ENCODE data around the gene RALGAPB. TPM values are rescaled to one million over a fixed set of nuclear protein-coding genes. Genes with fewer than 3 reads are reported as not detected.
A peak's percentile ranks its signal among the peaks of the same experiment; 100 is the strongest.

The RALGAPB gene
- total and polyA plus RNA-seq, 2 of the 13 experiments (the other 11 are each of a cell fraction or from before 2014, with no cell fraction given) = 17.6 to 30.6 TPM

DNA sequence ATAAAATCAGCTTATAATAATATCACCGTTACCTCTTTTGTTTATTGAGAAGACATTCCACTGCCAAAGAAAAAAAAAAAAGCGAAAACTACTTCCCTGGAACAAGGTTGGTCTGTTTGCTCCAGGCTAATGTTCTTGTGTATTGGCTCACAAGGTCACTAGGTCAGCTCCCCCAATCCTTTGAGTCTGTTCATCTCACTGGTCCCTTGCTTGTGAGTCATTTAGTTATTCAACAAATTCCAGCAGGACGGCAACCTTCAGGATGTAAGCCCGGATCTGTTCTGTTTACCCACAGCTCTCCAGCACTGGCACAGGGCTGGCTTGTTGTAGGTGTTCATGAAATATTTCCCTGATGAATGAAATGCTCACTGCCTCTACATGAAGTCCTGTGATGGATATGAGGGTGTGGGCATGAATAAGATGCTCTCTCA lies 132.2 kb downstream of the RALGAPB start (continued):
- TF ChIP-seq, protein P1, sequence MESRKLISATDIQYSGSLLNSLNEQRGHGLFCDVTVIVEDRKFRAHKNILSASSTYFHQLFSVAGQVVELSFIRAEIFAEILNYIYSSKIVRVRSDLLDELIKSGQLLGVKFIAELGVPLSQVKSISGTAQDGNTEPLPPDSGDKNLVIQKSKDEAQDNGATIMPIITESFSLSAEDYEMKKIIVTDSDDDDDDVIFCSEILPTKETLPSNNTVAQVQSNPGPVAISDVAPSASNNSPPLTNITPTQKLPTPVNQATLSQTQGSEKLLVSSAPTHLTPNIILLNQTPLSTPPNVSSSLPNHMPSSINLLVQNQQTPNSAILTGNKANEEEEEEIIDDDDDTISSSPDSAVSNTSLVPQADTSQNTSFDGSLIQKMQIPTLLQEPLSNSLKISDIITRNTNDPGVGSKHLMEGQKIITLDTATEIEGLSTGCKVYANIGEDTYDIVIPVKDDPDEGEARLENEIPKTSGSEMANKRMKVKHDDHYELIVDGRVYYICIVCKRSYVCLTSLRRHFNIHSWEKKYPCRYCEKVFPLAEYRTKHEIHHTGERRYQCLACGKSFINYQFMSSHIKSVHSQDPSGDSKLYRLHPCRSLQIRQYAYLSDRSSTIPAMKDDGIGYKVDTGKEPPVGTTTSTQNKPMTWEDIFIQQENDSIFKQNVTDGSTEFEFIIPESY (CRISPR knock-in tag; IDR thresholded peaks at IDR 0.05) = peak; percentile 71; the same call in 1 of the 2 replicates
- TF ChIP-seq ZNF773 (CRISPR knock-in tag; IDR thresholded peaks at IDR 0.05; ENCODE audit: borderline replicate concordance) = no peak
- TF ChIP-seq YY1 (IDR thresholded peaks at IDR 0.05; ENCODE audit: insufficient read depth, insufficient replicate concordance, low read depth, low read length) = no peak
- TF ChIP-seq GATA4 (IDR thresholded peaks at IDR 0.05; ENCODE audit: borderline replicate concordance, low read depth) = peak; percentile 43; the same call in 1 of the 2 replicates
- 0 out of 2 replicates have a peak, but pooled peaks have one; percentile 10 for TF ChIP-seq ELF4 (CRISPR knock-in tag; IDR thresholded peaks at IDR 0.05; ENCODE audit: borderline replicate concordance)
- no peak for TF ChIP-seq U2AF2 (IDR thresholded peaks at IDR 0.05; ENCODE audit: low read depth, low read length)
- no peak; the same call in 1 of the 2 replicates for TF ChIP-seq CREB1 (IDR thresholded peaks at IDR 0.05)
- peak; percentile 80 for TF ChIP-seq CREB1 (CRISPR knock-in tag; IDR thresholded peaks at IDR 0.05)
- TF ChIP-seq SALL1 (CRISPR knock-in tag; IDR thresholded peaks at IDR 0.05) = peak; percentile 97
- TF ChIP-seq ZNF781 (CRISPR knock-in tag; IDR thresholded peaks at IDR 0.05; ENCODE audit: borderline replicate concordance, not compliant biosample characterization) = peak; percentile 78
- peak; percentile 76; the same call in 1 of the 2 replicates for TF ChIP-seq ZNF644 (CRISPR knock-in tag; IDR thresholded peaks at IDR 0.05; ENCODE audit: low read depth)
- TF ChIP-seq, protein P2, sequence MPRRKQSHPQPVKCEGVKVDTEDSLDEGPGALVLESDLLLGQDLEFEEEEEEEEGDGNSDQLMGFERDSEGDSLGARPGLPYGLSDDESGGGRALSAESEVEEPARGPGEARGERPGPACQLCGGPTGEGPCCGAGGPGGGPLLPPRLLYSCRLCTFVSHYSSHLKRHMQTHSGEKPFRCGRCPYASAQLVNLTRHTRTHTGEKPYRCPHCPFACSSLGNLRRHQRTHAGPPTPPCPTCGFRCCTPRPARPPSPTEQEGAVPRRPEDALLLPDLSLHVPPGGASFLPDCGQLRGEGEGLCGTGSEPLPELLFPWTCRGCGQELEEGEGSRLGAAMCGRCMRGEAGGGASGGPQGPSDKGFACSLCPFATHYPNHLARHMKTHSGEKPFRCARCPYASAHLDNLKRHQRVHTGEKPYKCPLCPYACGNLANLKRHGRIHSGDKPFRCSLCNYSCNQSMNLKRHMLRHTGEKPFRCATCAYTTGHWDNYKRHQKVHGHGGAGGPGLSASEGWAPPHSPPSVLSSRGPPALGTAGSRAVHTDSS (CRISPR knock-in tag; conservative IDR thresholded peaks at IDR 0.05) = no peak
- TF ChIP-seq ISL2 (CRISPR knock-in tag; IDR thresholded peaks at IDR 0.05) = peak; percentile 96
- TF ChIP-seq, protein P3, sequence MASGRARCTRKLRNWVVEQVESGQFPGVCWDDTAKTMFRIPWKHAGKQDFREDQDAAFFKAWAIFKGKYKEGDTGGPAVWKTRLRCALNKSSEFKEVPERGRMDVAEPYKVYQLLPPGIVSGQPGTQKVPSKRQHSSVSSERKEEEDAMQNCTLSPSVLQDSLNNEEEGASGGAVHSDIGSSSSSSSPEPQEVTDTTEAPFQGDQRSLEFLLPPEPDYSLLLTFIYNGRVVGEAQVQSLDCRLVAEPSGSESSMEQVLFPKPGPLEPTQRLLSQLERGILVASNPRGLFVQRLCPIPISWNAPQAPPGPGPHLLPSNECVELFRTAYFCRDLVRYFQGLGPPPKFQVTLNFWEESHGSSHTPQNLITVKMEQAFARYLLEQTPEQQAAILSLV (CRISPR knock-in tag; IDR thresholded peaks at IDR 0.05; ENCODE audit: borderline replicate concordance) = no peak
- no peak for TF ChIP-seq IKZF4 (CRISPR knock-in tag; IDR thresholded peaks at IDR 0.05; ENCODE audit: borderline replicate concordance, low read depth, not compliant biosample characterization)
- TF ChIP-seq ZBTB7B (CRISPR knock-in tag; IDR thresholded peaks at IDR 0.05) = peak; percentile 61; the same call in 1 of the 2 replicates
- TF ChIP-seq FOSL1 (CRISPR knock-in tag; IDR thresholded peaks at IDR 0.05; ENCODE audit: borderline replicate concordance) = peak; percentile 98
- no peak for TF ChIP-seq ZBTB1 (CRISPR knock-in tag; IDR thresholded peaks at IDR 0.05; ENCODE audit: borderline replicate concordance)
- TF ChIP-seq, protein P4, sequence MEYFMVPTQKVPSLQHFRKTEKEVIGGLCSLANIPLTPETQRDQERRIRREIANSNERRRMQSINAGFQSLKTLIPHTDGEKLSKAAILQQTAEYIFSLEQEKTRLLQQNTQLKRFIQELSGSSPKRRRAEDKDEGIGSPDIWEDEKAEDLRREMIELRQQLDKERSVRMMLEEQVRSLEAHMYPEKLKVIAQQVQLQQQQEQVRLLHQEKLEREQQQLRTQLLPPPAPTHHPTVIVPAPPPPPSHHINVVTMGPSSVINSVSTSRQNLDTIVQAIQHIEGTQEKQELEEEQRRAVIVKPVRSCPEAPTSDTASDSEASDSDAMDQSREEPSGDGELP (IDR thresholded peaks at IDR 0.05; ENCODE audit: borderline replicate concordance, low read depth) = peak; percentile 76; the same call in 1 of the 2 replicates
- peak; percentile 90 for TF ChIP-seq HDAC1 (CRISPR knock-in tag; IDR thresholded peaks at IDR 0.05)
- TF ChIP-seq, protein P5, sequence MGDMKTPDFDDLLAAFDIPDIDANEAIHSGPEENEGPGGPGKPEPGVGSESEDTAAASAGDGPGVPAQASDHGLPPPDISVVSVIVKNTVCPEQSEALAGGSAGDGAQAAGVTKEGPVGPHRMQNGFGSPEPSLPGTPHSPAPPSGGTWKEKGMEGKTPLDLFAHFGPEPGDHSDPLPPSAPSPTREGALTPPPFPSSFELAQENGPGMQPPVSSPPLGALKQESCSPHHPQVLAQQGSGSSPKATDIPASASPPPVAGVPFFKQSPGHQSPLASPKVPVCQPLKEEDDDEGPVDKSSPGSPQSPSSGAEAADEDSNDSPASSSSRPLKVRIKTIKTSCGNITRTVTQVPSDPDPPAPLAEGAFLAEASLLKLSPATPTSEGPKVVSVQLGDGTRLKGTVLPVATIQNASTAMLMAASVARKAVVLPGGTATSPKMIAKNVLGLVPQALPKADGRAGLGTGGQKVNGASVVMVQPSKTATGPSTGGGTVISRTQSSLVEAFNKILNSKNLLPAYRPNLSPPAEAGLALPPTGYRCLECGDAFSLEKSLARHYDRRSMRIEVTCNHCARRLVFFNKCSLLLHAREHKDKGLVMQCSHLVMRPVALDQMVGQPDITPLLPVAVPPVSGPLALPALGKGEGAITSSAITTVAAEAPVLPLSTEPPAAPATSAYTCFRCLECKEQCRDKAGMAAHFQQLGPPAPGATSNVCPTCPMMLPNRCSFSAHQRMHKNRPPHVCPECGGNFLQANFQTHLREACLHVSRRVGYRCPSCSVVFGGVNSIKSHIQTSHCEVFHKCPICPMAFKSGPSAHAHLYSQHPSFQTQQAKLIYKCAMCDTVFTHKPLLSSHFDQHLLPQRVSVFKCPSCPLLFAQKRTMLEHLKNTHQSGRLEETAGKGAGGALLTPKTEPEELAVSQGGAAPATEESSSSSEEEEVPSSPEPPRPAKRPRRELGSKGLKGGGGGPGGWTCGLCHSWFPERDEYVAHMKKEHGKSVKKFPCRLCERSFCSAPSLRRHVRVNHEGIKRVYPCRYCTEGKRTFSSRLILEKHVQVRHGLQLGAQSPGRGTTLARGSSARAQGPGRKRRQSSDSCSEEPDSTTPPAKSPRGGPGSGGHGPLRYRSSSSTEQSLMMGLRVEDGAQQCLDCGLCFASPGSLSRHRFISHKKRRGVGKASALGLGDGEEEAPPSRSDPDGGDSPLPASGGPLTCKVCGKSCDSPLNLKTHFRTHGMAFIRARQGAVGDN (CRISPR knock-in tag; IDR thresholded peaks at IDR 0.05) = no peak
